Measurements from ENCODE around the gene ABCB11.
"Not testable (repeated sequence)": the region's sequence is repeated elsewhere in the genome, so short reads cannot be mapped to it uniquely, and the experiment has no call there.

Gene ABCB11

DNA sequence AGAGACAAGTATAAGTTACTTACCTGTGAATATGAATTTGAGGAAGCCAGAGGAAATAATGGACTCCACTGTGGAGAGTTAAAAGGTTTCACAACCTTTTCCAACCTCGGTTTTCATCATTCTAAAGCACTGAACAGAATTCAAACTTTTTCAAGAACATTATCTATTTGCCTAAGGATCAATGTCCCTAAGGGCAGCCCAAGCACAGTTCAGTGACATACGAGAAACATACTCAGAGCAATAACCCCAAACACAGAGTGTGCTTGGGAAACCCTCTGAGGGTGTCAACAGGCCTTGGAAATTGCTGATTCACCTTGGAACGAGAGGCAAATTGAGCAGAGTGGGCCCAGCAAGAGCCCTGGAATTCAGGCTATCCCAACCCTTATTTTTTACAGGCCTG lies at the start of gene ABCB11:
Gene ABCB11 (minus strand): TSS at position 123 of the 400 bp plus-strand sequence. CDS start 13,199 bp downstream, outside the sequence.
- DNase-seq (ENCODE audit: low read depth, low spot score) = no peak

DNA sequence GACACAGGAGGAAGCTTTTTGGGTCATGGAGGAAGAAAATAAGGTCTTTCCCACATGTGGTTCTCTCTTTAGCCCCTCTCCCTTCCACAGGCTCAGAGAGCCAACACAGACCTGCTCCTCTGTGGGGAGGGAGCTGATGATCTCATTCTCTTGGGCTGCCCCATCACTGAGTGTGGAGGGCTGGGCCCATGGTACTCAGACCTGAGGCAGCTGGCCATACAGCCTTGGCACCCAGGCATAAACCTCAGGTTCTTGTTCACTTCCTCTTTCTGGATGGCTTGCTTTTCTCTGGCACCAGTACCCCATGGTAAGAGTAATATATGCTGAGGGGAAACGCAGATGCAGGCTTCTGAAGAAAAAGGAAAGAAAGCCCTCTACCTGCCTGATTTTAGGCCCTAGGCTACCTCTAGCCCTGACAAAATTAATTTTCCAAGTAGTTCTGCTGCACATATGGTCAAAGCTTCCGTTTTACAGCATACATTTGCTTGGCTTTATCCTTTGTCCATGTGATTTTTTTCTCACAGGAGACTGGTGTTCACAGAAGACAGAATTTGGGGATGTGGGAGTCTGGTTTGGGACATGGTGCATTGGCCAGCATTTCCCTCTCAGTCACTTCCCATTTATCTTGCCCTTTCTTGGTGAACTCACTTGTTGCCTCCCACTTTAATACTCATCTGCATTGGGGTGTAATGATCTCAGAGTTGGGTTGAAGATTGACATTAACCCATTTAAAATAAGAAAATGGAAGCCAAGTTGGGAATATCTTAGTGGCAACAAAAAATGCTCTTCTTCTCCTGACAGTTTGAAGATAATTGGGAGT lies 49.3 kb upstream of the ABCB11 start:
- DNase-seq (ENCODE audit: low read depth, low spot score) = no peak

DNA sequence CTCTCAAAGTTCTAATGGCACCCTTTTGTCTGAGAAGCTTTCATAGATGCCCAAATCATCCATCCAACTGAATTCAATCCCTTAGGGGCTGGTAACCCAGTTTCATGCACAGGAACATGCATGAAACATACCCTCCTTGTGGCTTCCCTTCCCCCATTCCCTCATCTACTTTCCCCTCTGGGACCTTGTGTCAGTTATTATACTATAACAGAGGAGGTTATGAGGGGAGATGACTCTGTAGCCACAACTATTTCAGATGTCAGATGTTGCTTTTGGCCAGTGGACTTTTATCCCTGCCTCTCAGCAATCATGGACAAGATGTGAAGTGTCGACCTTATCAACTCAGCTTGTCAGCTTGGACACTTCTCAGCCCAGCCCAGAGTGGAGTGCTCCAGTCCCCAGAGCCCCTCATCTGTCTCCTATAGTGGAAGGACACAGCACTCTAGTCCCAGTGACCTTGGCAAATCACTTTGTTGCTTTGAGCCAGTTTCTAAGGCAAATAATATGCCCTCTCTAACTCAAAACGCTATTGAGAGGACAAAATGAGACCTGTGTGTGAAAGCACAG lies 46.6 kb upstream of the ABCB11 start:
- DNase-seq (ENCODE audit: low read depth, low spot score) = no peak

DNA sequence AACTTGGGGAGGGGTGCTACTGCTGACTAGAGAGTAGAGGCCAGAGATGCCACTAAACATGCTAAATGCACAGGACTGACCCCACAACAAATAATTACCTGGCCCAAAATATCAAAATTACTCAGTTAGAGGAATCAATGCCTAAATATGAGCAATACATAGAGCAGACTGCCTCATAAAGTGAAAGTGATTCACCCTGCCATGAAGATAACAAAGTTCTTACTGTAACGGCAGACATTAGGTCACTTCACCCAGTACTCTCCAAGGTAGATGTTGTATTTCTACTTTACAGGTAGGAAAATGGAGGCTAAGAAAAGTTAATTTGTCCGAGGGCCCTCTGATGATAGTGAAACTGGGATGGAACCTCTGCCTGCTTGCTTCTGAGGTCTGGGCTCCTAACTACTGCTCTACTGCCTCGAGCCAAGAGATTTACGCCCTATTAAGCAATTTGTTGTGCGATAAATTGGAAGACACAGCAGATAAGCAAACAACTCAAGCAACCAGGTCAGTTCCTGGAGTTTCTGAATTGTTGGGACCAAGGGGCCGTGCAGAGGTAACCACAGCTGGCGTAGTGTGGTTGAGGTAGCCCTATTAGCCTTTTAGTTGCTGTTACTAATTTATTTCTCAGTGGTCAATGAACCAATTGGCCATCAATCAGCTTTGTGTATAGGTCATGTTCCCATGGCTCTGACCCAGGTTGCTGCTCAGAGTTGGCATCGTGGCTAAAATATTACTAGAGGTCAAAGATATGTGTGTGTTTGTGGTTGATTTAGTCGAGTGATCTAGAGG lies 43.0 kb upstream of the ABCB11 start:
- no peak for DNase-seq (ENCODE audit: low read depth, low spot score)

DNA sequence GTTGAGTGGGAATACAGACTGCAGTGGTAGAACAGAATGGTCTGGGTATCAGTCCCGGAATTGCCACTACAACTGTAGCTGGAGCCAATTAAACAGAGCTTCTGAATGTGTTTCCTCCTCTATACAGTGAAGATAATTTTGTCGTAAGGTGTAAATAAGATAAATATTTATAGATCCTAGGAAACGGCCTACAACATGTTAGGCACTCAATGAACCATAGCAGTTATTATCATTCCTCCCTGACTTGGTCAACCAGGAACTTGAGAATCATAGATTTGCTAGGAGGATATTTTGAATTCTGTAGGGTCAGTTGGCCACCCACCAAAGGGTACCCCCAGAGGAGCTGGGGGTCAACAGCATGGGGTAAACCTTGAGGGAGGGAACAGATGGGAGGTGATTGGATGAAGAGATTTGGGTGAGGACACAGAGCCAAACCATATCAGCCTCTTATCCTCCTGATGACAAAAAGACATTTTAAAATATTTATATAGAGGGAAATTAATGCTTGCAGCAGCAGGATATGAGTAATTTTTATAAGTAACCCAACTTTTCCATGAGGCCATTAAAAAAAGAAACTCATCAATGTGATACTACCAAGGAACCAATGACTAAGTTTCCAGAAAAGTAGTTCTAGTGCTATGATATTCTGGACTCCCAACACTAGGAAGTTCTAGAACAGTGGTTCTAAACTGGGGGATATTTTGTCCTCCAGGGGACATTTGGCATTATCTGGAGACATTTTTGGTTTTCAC lies 42.3 kb upstream of the ABCB11 start:
- DNase-seq (ENCODE audit: low read depth, low spot score) = no peak

DNA sequence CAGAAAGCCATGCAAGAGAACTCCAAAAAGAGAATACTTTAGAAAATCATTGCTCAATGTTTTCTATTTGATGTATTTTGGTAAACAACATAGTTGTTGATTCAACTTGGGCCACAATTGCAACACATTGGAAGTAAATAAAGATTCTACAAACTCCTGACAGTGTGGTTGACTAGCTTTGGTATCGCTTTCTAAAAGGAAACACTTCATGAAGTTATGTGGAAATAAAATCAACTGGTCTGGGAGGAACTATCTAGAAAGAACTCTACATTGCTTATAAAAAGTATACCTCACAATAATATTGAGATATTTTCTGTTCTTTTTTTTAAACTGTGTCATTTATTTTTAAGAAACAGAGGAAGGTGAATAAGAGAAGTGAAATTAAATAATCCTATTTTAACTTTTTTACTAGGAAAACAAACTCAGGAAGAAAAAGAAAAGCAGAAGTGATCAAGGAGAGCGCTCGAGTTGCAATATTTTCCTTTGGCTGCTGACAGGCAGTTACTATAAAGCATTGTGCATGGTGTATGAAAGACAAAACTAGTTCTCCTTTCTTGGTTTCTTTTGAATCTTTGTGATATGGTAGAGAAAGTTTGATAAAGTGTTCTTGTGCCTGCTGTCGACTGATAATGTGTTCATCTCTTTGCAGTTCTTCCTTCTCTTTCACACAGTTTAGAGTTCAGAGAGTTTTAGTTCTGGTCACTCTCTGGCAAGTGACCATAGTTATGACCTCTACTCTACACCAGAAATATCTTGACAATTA lies 41.2 kb upstream of the ABCB11 start:
- no peak for DNase-seq (ENCODE audit: low read depth, low spot score)

DNA sequence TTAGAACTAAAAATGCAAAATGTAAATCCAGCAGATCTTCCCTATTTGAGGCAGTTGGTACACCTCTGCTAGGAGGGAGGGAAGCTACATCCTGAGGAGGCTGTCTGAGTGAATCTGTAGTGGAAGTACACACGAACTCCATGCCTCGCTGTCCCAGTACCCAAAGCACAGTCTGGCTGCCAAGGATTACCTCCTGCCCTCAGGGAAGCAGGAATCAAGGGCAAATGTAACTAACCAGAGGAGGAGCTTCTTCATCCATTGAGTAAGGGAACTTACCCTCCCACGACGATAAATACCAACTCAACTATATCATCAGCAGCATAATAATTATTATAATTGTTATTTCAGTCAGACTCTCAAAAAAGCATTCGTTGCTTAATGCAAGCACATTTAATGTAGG lies 40.3 kb upstream of the ABCB11 start:
- DNase-seq (ENCODE audit: low read depth, low spot score) = no peak

DNA sequence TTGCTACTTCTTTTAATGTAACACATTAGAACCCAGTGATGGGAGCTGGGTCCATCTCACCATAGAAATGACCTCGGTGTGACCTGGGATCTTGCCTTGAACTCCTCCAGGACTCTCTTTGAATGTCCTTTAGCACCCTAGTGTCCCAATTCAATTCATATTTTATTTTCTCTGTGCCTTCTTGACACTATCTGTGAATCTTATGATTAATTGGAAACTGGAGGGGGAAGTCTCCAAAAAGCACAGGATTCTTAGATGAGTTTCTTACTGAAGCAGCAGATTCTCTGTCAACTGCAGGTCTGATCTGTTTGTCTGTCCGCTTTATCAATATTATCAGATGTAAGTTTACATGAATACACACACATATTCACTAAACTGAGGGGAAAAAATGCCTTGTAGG lies 38.7 kb upstream of the ABCB11 start:
- no peak for DNase-seq (ENCODE audit: low read depth, low spot score)

DNA sequence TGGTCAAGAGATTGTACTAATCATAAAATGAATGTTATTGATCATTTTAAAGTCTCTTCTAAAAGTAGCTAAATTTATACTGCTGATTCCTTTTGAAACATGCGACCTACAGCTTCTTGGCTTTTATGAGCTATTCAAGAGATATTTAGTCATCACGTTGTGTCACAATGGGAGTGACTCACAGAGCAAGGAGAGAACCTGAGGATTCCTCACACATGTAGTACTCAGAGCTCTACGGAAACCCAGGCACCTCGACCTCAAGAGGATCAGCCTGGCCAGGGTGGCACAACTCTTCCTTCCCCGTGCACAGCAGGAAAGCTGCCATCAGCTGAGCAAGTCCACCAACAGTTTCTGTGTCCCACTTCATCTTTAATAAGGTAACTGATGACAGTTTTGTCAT lies 38.2 kb upstream of the ABCB11 start, which contains the start of gene DHRS9:
Gene DHRS9 (plus strand): TSS at position 223 of the 400 bp plus-strand sequence. CDS start 12,019 bp downstream, outside the sequence.
- DNase-seq (ENCODE audit: low read depth, low spot score) = no peak

DNA sequence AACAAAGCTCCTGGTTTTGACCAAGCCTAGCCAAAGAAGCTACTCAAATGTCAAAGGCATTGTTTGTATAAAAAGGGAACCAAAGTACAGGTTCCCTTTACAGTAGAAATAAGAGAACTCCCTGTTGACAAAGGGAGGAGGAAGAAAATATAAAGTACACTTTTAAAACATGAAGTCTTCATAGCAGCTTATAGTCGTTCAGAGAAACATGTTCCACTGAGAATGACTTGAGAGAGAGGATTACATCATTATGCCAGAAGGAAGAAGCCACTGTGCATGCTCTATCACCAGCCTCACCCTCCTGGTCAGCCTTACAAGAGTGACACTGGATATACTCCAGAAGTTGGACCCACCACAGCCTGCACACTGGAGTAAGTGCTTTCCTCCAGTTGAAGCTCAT lies 35.8 kb upstream of the ABCB11 start:
- no peak for DNase-seq (ENCODE audit: low read depth, low spot score)

DNA sequence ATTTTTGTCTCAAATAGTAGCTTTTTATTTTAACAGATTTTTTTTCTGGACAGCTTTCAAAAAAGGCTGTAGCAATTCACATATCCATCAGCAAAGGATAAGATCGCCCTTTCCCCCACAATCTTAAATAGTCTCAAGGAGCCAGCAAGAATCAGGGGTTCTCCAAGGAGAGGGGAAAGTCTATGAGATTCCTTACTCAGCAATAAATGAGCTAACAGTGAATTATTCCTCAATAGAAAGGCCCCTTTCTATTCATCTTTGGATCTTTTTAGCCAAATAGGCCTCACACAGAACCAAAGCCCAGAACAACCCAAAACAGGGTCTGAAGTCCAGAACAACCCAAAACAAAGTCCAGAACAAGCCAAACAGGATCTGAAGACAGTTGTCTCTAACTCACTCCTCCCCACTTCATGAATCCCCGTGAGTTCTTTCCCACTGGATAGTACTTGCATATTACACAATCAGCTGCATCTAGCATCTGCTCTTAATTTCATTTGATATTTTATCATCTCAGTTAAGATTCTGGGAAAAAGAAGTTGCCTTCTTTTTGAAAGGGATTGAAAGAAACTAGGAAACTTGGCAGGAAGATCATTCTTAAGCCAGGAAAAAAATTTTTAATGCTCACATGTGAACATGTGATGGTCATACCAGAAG lies 34.9 kb upstream of the ABCB11 start:
- no peak for DNase-seq (ENCODE audit: low read depth, low spot score)

DNA sequence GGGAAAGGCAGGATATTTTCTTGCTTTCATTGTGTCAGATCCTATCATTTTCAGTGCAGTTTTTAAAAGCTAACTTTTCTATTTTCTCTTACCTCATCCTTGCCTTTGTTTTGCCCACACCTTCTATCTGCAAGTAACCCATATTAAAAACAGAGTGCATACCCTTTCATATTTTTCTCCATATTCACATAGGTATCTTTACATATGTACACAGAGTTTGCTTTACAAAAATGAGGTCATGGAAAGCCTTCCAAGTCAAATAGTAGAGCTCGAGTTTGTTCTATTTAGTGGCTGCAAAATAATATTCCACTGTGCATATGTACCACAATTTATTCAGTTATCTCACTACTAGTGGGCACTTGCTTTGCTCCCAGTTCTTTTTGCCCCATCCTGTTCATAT lies 34.3 kb upstream of the ABCB11 start:
- no peak for DNase-seq (ENCODE audit: low read depth, low spot score)

DNA sequence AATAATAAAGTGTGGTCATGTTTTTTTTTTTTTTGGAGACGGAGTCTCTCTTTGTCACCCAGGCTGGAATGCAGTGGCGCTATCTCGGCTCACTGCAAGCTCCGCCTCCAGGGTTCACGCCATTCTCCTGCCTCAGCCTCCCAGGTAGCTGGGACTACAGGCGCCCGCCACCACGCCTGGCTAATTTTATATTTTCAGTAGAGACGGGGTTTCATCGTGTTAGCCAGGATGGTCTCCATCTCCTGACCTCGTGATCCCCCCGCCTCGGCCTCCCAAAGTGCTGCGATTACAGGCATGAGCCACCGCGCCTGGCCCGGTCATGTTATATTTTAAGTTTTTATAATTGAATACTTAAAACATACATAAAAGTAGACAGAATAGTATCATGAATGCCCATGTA lies 33.1 kb upstream of the ABCB11 start:
- DNase-seq (ENCODE audit: low read depth, low spot score) = not testable (repeated sequence)

DNA sequence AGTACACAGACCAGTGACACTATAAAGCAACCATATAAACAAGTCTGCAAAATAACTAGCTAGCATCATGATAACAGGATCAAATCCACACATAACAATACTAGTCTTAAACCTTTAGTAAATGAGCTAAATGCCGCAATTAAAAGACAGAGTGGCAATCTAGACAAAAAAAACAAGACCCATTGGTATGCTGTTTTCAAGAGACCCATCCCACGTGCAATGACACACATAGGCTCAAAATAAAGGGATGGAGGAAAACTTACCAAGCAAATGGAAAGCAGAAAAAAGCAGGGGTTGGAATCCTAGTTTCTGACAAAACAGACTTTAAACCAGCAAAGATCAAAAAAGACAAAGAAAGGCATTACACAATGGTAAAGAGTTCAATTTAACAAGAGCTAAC lies 23.5 kb upstream of the ABCB11 start:
- DNase-seq (ENCODE audit: low read depth, low spot score) = not testable (repeated sequence)

DNA sequence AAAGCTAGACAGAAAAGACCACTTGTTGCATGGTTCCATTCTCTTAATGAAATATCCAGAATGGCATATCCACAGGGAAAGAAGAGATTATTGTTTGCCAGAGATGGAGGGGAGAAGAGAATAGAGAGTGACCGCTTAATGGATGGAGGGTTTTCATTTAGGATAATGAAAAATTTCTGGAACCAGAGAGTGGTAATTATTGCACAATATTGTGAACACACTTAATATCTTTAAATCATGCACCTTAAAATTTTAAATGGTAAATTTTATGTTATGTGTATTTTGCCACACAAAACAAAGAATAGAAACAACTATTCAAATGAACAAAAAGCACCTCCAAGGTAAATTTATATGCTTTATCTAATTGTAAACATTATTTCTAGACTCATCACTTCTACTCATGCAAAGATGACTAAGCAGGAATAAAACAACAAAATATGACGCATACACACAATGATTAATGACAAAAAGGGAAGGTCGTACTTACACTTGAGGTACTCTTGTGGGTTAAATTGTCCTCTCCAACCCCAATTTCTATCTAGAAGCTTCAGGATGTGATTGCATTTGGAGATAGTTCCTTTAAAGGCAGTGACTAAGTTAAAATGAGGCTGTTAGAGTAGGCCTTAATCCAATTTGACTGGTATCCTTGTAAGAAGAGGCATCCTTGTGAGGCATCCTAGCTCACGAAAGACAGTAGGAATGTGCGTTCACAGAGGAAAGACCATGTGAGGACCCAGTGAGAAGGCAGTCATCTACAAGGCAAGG lies 19.5 kb upstream of the ABCB11 start:
- no peak for DNase-seq (ENCODE audit: low read depth, low spot score)

DNA sequence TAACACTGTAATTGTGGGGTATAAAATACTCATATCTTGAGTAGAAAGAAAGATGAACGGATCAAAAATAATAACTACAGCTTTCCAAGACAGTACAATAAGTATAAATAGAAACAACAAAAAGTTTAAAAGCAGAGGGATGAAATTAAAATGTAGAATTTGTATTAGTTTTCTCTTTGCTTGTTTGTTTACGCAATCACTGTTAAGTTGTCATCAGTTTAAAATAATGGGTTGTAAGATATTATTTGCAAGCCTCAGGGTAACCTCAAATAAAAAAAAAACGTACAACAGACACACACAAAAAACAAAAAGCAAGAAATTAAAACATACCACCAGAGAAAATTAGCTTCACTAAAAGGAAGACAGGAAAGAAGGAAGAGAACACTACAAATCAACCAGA lies 18.0 kb upstream of the ABCB11 start:
- DNase-seq (ENCODE audit: low read depth, low spot score) = no peak

DNA sequence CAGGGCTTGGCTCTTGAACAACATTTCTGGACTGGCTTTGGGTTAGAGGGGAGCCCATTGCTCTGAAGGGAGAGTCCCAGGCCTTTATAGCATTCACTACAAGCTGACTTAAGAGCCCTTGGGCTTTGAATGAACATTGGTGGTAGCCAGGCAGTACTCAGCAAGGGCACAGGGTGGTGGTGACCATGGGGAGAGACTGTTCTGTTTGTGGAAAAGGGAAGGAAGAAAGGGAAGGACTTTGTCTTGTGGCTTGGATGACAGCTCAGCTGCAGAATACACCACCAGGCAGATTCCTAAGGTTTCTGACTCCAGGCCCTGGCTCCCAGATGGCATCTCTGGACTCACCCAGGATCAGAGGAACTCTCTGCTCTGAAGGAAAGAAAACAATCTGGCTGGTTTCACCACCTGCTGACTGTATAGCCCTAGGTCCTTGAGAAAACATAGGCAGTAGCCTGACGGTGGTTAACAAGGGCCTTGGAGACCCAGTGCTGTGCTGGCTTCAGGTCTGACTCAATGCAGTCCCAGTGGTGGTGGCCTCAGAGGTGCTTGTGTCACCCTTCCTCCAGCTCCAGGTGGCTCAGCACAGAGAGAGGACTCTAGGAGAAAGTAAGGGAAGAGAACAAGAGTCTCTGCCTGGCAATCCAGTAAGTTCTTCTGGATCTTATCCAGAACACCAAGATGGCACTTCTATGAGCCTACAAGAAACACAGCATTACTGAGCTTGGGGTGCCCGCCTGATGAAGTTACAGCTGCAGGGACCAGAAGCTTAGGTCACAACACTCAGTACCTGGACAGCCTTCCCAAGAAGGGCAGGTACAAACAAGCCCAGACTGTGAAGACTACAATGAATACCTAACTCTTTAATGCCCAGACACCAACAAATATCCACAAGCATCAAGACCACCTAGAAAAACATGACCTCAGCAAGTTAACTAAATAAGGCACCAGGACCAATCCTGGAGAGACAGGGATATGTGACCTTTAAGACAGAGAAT lies 16.4 kb upstream of the ABCB11 start:
- no peak for DNase-seq (ENCODE audit: low read depth, low spot score)

DNA sequence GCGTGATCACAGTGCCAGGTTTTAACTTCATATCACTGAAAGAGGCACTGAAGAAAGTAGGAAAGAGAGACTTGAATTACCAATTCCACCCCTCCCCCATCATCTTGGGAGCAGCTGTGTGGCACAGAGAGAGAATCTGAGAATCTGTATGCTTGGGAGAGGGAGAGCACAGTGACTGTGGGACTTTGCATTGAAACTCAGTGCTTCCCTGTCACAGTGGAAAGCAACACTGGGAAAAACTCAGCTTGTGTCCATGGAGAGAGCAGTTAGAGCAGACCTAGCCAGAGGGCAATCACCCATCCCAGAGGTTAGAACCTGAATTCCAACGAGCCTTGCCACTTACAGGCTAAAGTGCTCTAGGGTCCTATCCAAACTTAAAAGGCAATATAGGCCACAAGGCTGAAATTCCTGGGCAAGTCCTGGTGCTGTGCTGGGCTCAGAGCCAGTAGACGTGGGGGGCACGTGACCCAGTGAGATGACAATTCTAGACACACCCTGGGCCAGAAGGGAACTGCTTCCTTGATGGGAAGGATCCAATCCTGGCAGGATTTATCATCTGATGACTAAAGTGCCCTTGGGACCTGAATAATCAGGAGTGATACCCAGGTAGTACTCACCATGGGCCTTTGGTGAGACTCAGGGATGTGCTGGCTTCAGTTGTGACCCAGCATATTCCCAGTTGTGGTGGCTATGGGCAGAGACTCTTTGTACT lies 15.5 kb upstream of the ABCB11 start:
- no peak for DNase-seq (ENCODE audit: low read depth, low spot score)
